IMR-90 (cell line): ENCODE data around the gene ZNFX1.

ENCODE experiments used
- BHLHE40 ChIP-seq: fragments of 150-350 bp; IDR thresholded peaks from 2 replicates; pipeline ENCODE4 v1.6.1; 2016; ENCODE audit warnings: mild to moderate bottlenecking, low read depth, low read length
- CTCF ChIP-seq: conservative IDR thresholded peaks from 2 replicates; pipeline ENCODE4 v1.5.1; 2012; ENCODE audit warnings: mild to moderate bottlenecking, low read depth, low read length, improper control_type of control experiment
- POLR2A ChIP-seq: IDR thresholded peaks from 2 replicates; pipeline ENCODE4 v1.6.1; 2012; ENCODE audit warnings: mild to moderate bottlenecking, low read depth, low read length
- RCOR1 ChIP-seq: IDR thresholded peaks from 2 replicates; pipeline ENCODE4 v1.6.1; 2012; ENCODE audit warnings: mild to moderate bottlenecking, low read length, improper control_type of control experiment; ENCODE audit not compliant: insufficient replicate concordance

- no peak for TF ChIP-seq RCOR1
- no peak for TF ChIP-seq CTCF
- TF ChIP-seq POLR2A: no peak
- no peak for TF ChIP-seq BHLHE40
These were observed 57.7 kb downstream of the ZNFX1 start for GRCh38 chr20:49219924-49220831.
